GM23248 (cell line): Measurements from ENCODE around the gene SHB.

Source experiments
- EZH2 ChIP-seq: fragments of 200-600 bp; sonication (generic); IDR thresholded peaks from 2 replicates; pipeline ENCODE4 v1.6.1; 2018; ENCODE audit warnings: antibody characterized with exemption, mild to moderate bottlenecking; ENCODE audit not compliant: insufficient read depth, poor library complexity, severe bottlenecking
- EZH2phosphoT487 ChIP-seq: fragments of 200-600 bp; sonication (generic); IDR thresholded peaks from 2 replicates; pipeline ENCODE4 v1.6.1; 2018; ENCODE audit warnings: antibody characterized with exemption, moderate library complexity, mild to moderate bottlenecking, low read depth; ENCODE audit not compliant: insufficient read depth

DNA sequence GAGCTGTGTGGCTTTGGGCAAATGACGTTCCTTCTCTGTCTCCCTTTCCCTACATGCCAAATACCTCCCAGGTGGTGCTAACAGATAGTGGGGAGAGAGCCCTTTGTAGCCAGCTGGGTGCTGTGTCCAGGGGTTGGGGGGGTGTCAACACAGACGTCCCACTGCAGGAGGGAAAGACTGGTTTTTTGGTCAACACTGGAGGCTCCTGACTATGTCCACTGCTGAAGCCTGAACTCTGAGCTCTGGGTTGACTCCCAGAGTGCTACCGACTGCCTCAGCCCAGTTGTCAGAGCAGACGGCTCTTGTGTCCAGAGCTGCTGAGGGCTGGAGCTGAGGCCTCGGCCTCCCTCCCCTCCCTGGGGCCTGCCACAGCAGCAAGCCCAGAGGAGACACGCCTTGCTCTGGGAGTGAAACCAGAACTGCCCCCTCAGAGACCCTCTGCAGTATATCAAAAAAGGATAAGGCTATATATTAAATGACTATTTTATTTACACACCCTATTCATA, 150.3 kb downstream of the SHB start:
- TF ChIP-seq EZH2, result no peak
- no peak for TF ChIP-seq EZH2phosphoT487
